K562 (cell line): ENCODE results near the gene PLPP4. TPM values are rescaled to one million over a fixed set of nuclear protein-coding genes. Genes with fewer than 3 reads are reported as not detected.

Source experiments
- ATAC-seq: fragments of 200-7000 bp; cut with Tn5 transposase; 3 replicates; pipeline ENCODE4 v1.9.1; 2020; ENCODE audit warnings: moderate library complexity
- BruUV-seq: library from RNA; stranded (reverse); fragments of 400-500 nt; replicated peaks from 2 replicates; lab custom pipeline; 2021; lab: Mats Ljungman, UMichigan
- CTCF ChIA-PET: fragments of 300-600 bp; formaldehyde crosslinking; extraction: SDS; loops from one replicate; lab custom pipeline; 2021; ENCODE audit warnings: low intra/inter-chr PET ratio; lab: Yijun Ruan, JAX
- POLR2A ChIA-PET: fragments of 300-600, 350-650 bp; sonication (Branson Sonifier 250); formaldehyde crosslinking; extraction: SDS; loops from one replicate; lab custom pipeline; 2021; ENCODE audit warnings: antibody characterized with exemption, inconsistent platforms; lab: Yijun Ruan, JAX
- DNase-seq, 4 experiments: peaks; one replicate each; pipeline versions ENCODE4 v3.0.0 to v3.0.0-alpha.2; 2011 to 2018; ENCODE audit warnings: low spot score in 3 of 4, mixed read lengths in 3 of 4; ENCODE audit errors: extremely low read depth in 1 of 4
- FAIRE-seq: peaks from 2 replicates; lab custom pipeline; 2011; peaks lifted over from hg19 to GRCh38; lab: Jason Lieb, UNC
- H2AFZ ChIP-seq: 2 replicates; pipeline ENCODE4 v1.6.0; 2011; ENCODE audit warnings: low read depth, low read length, control low read depth, inconsistent platforms
- H3K27ac ChIP-seq: fragments of 200-600 bp; 3 replicates; pipeline ENCODE4 v1.8.0; 2011; ENCODE audit warnings: low read depth, mild to moderate bottlenecking, control low read depth, inconsistent platforms, low read length, moderate library complexity, mixed read lengths; ENCODE audit errors: extremely low read depth
- H3K27me3 ChIP-seq, 2 experiments: fragments of 300-600 bp in 1 of 2; 2 replicates in 1 of 2; 3 replicates in 1 of 2; pipeline versions ENCODE4 v1.6.0 to v1.8.0; 2011; ENCODE audit warnings: inconsistent platforms in 2 of 2, low read length in 2 of 2, mild to moderate bottlenecking in 1 of 2, mixed read lengths in 1 of 2, moderate library complexity in 1 of 2; ENCODE audit not compliant: control insufficient read depth in 2 of 2, insufficient read depth in 2 of 2
- H3K36me3 ChIP-seq: fragments of 300-600 bp; 3 replicates; pipeline ENCODE4 v1.8.0; 2011; ENCODE audit warnings: mild to moderate bottlenecking, low read length, inconsistent platforms; ENCODE audit not compliant: control insufficient read depth, insufficient read depth
- H3K4me1 ChIP-seq, 2 experiments: fragments of 200-600 bp in 1 of 2; replicated peaks in 1 of 2; 2 replicates in 1 of 2; 3 replicates in 1 of 2; pipeline versions ENCODE4 v1.5.1 to v1.8.0; 2011; ENCODE audit warnings: inconsistent platforms in 2 of 2, low read length in 2 of 2, mild to moderate bottlenecking in 1 of 2, mixed read lengths in 1 of 2, moderate library complexity in 1 of 2; ENCODE audit not compliant: control insufficient read depth in 2 of 2, insufficient read depth in 2 of 2
- H3K4me2 ChIP-seq: 2 replicates; pipeline ENCODE4 v1.6.1; 2011; ENCODE audit warnings: low read length, control low read depth, inconsistent platforms, mixed read lengths; ENCODE audit not compliant: insufficient read depth
- H3K4me3 ChIP-seq: fragments of 200-600 bp; sonication (generic), shearing (Covaris generic); 2 replicates; pipeline ENCODE4 v1.5.1; 2016; ENCODE audit warnings: control low read depth, inconsistent platforms
- H3K79me2 ChIP-seq: fragments of 200-600 bp; 3 replicates; pipeline ENCODE4 v1.8.0; 2011; ENCODE audit warnings: low read length, inconsistent platforms; ENCODE audit not compliant: control insufficient read depth, insufficient read depth
- H3K9ac ChIP-seq, 2 experiments: 2 replicates each; pipeline versions ENCODE4 v1.6.0 to v1.6.1; 2011; ENCODE audit warnings: low read depth in 2 of 2, low read length in 2 of 2, control low read depth in 1 of 2, inconsistent platforms in 1 of 2, mild to moderate bottlenecking in 1 of 2, mixed read lengths in 1 of 2; ENCODE audit not compliant: insufficient read depth in 1 of 2
- H3K9me1 ChIP-seq: one replicate; pipeline ENCODE4 v1.6.0; 2011; ENCODE audit warnings: inconsistent platforms, mild to moderate bottlenecking, low read length, moderate library complexity; ENCODE audit not compliant: control insufficient read depth, insufficient read depth
- H3K9me3 ChIP-seq: replicated peaks from 2 replicates; pipeline ENCODE4 v1.5.1; 2011; ENCODE audit warnings: low read depth, low read length, inconsistent platforms; ENCODE audit not compliant: control insufficient read depth, insufficient read depth
- H4K20me1 ChIP-seq: replicated peaks from 2 replicates; pipeline ENCODE4 v1.6.1; 2011; ENCODE audit warnings: low read length, inconsistent platforms, mixed read lengths; ENCODE audit not compliant: control insufficient read depth, insufficient read depth
- NR1H2 ChIP-seq: sonication (generic); formaldehyde crosslinking; IDR thresholded peaks from 2 replicates; pipeline ENCODE4 v1.4.0; 2020; ENCODE audit warnings: mild to moderate bottlenecking, missing genetic modification reagents
- RFX7 ChIP-seq: fragments of 250-450 bp; sonication (Bioruptor Pico); IDR thresholded peaks from 2 replicates; pipeline ENCODE4 v1.5.1; 2021; ENCODE audit warnings: mild to moderate bottlenecking
- TAF7 ChIP-seq: fragments of 450-650 bp; IDR thresholded peaks from 2 replicates; pipeline ENCODE4 v1.6.1; 2016; ENCODE audit warnings: missing genetic modification characterization, missing compliant biosample characterization
- TBP ChIP-seq: optimal IDR thresholded peaks from 2 replicates; pipeline ENCODE3; 2011; ENCODE audit warnings: low read depth, low read length, improper control_type of control experiment
- TFAP4 ChIP-seq: sonication (generic); formaldehyde crosslinking; IDR thresholded peaks from 2 replicates; pipeline ENCODE4 v1.8.0; 2022; ENCODE audit warnings: missing genetic modification reagents, mild to moderate bottlenecking, moderate library complexity, borderline replicate concordance
- ZEB2 ChIP-seq: fragments of 450-650 bp; IDR thresholded peaks from 2 replicates; pipeline ENCODE4 v1.6.1; 2016
- ZNF274 ChIP-seq: IDR thresholded peaks from 2 replicates; pipeline ENCODE4 v1.6.1; 2011; ENCODE audit warnings: low read depth, mild to moderate bottlenecking, low read length, moderate library complexity, borderline replicate concordance
- WGBS: fragments of 100-300 bp; shearing (Covaris generic); methylation state at CpG from one replicate; pipeline ENCODE4 v1.1.6; 2016; ENCODE audit warnings: low coverage, mixed read lengths; ENCODE audit not compliant: insufficient coverage; ENCODE audit errors: missing lambda C conversion rate; 5-methylcytosine and 5-hydroxymethylcytosine counted together
- in situ Hi-C: fragments of 300-500 bp; cut with MboI; formaldehyde crosslinking; loops from 4 replicates; pipeline ENCODE4 v1.15.0; 2018; ENCODE audit warnings: inconsistent platforms, mixed read lengths
- intact Hi-C: fragments of 100-400 bp; cut with micrococcal nuclease; formaldehyde crosslinking; loops from 2 replicates; pipeline ENCODE4 v1.14.2; 2022
- polyA plus RNA-seq, 8 experiments: library from polyadenylated mRNA; depleted of rRNA in 4 of 8; stranded (reverse) in 5 of 8; unstranded in 3 of 8; fragments of >200 nt; fragmentation: Nextera tagmentation in 2 of 8; fragmentation: Illumina TruSeq in 1 of 8; extraction: Ambion mirVana in 2 of 8; extraction: Trizol in 1 of 8; gene quantifications; 2 replicates each; pipeline versions ENCODE4 v1.2.1 to v1.2.3, GENCODE V29; 2011 to 2014; ENCODE audit warnings: inconsistent platforms in 1 of 8, missing spikeins in 1 of 8
- total RNA-seq, 7 experiments: library from RNA; depleted of rRNA in 6 of 7; stranded (reverse); fragments of >200 nt in 6 of 7; fragmentation: Illumina TruSeq in 2 of 7; extraction: Trizol in 2 of 7; gene quantifications; 2 replicates each; pipeline versions ENCODE4 v1.2.1 to v1.2.3, GENCODE V29; 2011 to 2021; ENCODE audit warnings: low replicate concordance in 1 of 7

The PLPP4 gene
- total and polyA plus RNA-seq, 9 of the 15 experiments (the other 6 are each of a cell fraction or from before 2014, with no cell fraction given) = 0.08 TPM; not detected in 8

DNA sequence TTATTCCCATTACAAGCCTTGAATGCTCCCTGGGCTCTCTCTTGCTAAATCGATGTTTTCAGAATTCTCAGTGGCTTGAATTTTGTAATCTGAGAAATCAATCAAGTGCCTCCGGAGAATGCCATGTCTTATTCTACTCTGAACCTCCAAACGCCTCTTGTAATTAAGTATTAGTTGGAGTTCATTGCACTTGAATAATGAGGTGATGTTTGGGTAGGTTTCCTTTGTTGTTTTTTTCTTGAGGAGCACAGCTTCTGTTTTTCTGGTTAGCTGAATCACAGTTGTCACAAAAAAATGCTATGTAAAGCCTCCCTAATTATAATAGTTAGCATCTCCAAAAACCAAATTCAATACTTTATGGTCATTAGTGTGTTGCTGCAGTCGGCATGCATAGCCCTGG is 100.3 kb downstream of the PLPP4 start:
- no peak for ATAC-seq
- H3K4me1 ChIP-seq = no peaks in the 10 kb centered on the region
- 2% methylated on average over 4 of the region's 4 CpGs for WGBS
- H3K27ac ChIP-seq = no peak overlapping the region
- no peaks in the 10 kb centered on the region for H3K9me3 ChIP-seq
- intact Hi-C loops = no loop called here
- no peak for TF ChIP-seq ZNF274
- no peak for TF ChIP-seq ZEB2
- no peak for TF ChIP-seq RFX7 (CRISPR knock-in tag)
- TF ChIP-seq TFAP4 (CRISPR knock-in tag) = no peak
- TF ChIP-seq TBP = no peak
- TF ChIP-seq NR1H2 (CRISPR knock-in tag) = no peak
- no peak for TF ChIP-seq TAF7 (tag)
- TF ChIP-seq, all 486 proteins: peak for 0
- in situ Hi-C loops = no loop called here
- POLR2A ChIA-PET = no interaction called here
- H4K20me1 ChIP-seq = no peaks in the 10 kb centered on the region
- no peaks in the 10 kb centered on the region for H3K27me3 ChIP-seq
- H3K4me2 ChIP-seq = no peak overlapping the region
- FAIRE-seq (no peak), DNase-seq (no peak)
- H3K9ac ChIP-seq = no peak overlapping the region
- no peaks in the 10 kb centered on the region for H3K36me3 ChIP-seq
- H3K79me2 ChIP-seq = no peaks in the 10 kb centered on the region
- H3K4me3 ChIP-seq = no peak overlapping the region
- no peaks in the 10 kb centered on the region for H3K9me1 ChIP-seq
- CTCF ChIA-PET = no interaction called here
- H2AFZ ChIP-seq = no peak overlapping the region
- no TSS peak for BruUV-seq
